Measurements from ENCODE around the gene EXTL1. TPM values are rescaled to one million over a fixed set of nuclear protein-coding genes. Genes with fewer than 3 reads are reported as not detected.
A peak's percentile ranks its signal among the peaks of the same experiment; 100 is the strongest.

Gene EXTL1
- total RNA-seq, 1 experiment from 2014 or later = 1.0 TPM

GRCh38 chr1:26053718-26054560 is 32.4 kb downstream of the EXTL1 start:
- Mint-ChIP-seq H3K27ac (no peak overlapping the region), H3K9me3 (no peaks in the 10 kb centered on the region), H3K27me3 (ENCODE audit: low read depth) (peaks cover 82% of the 10 kb centered on the region), H3K36me3 (ENCODE audit: insufficient read depth in 1 of 3, low read depth in 3 of 3) (no peaks in the 10 kb centered on the region), H3K4me1 (0 out of 4 replicates have a peak, but pooled peaks cover 0 to 2% of the 10 kb centered on the region in 2 experiments), H3K4me3 (no peak overlapping the region)
- Histone ChIP-seq H3K79me1 (ENCODE audit: insufficient read depth, low read depth, low read length, poor library complexity, severe bottlenecking) (no peaks in the 10 kb centered on the region), H3K79me2 (ENCODE audit: insufficient read depth, low read length) (no peaks in the 10 kb centered on the region), H3T11ph (ENCODE audit: low read length) (no peak overlapping the region), H3K27ac (ENCODE audit: insufficient read length, low read depth, low read length) (no peak overlapping the region), H2BK5ac (ENCODE audit: insufficient read length, low read length) (no peak overlapping the region), H2AK5ac (ENCODE audit: insufficient read length, low read length) (no peak overlapping the region), H3K56ac (ENCODE audit: insufficient read length, low read depth, low read length) (no peak overlapping the region), H3K9ac (ENCODE audit: extremely low read depth, insufficient read length, low read length) (no peak overlapping the region), H3K18ac (ENCODE audit: insufficient read length, low read depth, low read length) (no peak overlapping the region), H2BK12ac (ENCODE audit: insufficient read length, low read depth, low read length) (no peak overlapping the region), H4K5ac (ENCODE audit: insufficient read length, low read depth, low read length) (no peak overlapping the region), H3K4me1 (ENCODE audit: insufficient read depth, low read length) (no peaks in the 10 kb centered on the region), H3K23ac (ENCODE audit: insufficient read length, low read depth, low read length) (no peak overlapping the region), H3K27me3 (ENCODE audit: insufficient read depth, low read length) (peaks cover 6% of the 10 kb centered on the region; the same call in 1 of the 2 replicates), H4K8ac (replicated peaks; ENCODE audit: insufficient read length, low read depth, low read length) (no peak overlapping the region), H3K14ac (ENCODE audit: insufficient read depth, low read length) (no peak overlapping the region), H2BK120ac (ENCODE audit: low read depth, low read length, poor library complexity, severe bottlenecking) (no peak overlapping the region), H3K4me2 (ENCODE audit: insufficient read depth, insufficient read length, low read length) (no peak overlapping the region), H2BK20ac (ENCODE audit: low read depth, low read length, poor library complexity, severe bottlenecking) (no peak overlapping the region), H3K4ac (ENCODE audit: low read depth, low read length) (no peak overlapping the region), H4K20me1 (ENCODE audit: control insufficient read depth, insufficient read depth, insufficient read length) (no peaks in the 10 kb centered on the region), H4K91ac (ENCODE audit: insufficient read length, low read depth, low read length) (no peak overlapping the region), H2BK15ac (ENCODE audit: low read depth, low read length) (no peak overlapping the region), H3K23me2 (ENCODE audit: insufficient read length, low read depth, low read length, poor library complexity, severe bottlenecking) (no peaks in the 10 kb centered on the region), H3K9me3 (ENCODE audit: control insufficient read depth, low read depth, low read length) (no peaks in the 10 kb centered on the region), H2AFZ (ENCODE audit: low read length) (no peak overlapping the region)
- DNase-seq = peak; percentile 56
- WGBS (ENCODE audit: extremely low coverage, insufficient read length, low lambda C conversion rate) = no CpG with 5 or more reads among the region's 16 CpGs
- TF ChIP-seq CTCF (conservative IDR thresholded peaks at IDR 0.05) = no peak

Data from H9 (cell line).